Smooth muscle cell (in vitro differentiated cells): ENCODE results near the gene CELF6. TPM values are rescaled to one million over a fixed set of nuclear protein-coding genes. Genes with fewer than 3 reads are reported as not detected.

Source experiments
- DNase-seq: peaks from one replicate; lab custom pipeline; 2025; ENCODE audit not compliant: unreplicated experiment; lab: John Stamatoyannopoulos, UW
- H2AFZ ChIP-seq: fragments of 200-600 bp; sonication (generic); 2 replicates; pipeline ENCODE4 v1.6.0; 2016; ENCODE audit warnings: antibody characterized with exemption, low read depth, mild to moderate bottlenecking
- H3F3A ChIP-seq: fragments of 200-600 bp; sonication (generic); 2 replicates; pipeline ENCODE4 v1.6.0; 2017; ENCODE audit warnings: antibody characterized with exemption, low read depth
- H3K27ac ChIP-seq: fragments of 200-600 bp; sonication (generic); 2 replicates; pipeline ENCODE4 v1.5.1; 2016; ENCODE audit warnings: low read depth, mild to moderate bottlenecking
- H3K27me3 ChIP-seq: fragments of 200-600 bp; sonication (generic); 2 replicates; pipeline ENCODE4 v1.6.1; 2016; ENCODE audit warnings: low read depth, mild to moderate bottlenecking
- H3K36me3 ChIP-seq: fragments of 200-600 bp; sonication (generic); 2 replicates; pipeline ENCODE4 v1.5.1; 2016; ENCODE audit warnings: low read depth
- H3K4me1 ChIP-seq: fragments of 200-600 bp; sonication (generic); 2 replicates; pipeline ENCODE4 v1.5.1; 2016; ENCODE audit warnings: low read depth
- H3K4me2 ChIP-seq: fragments of 200-600 bp; sonication (generic); 2 replicates; pipeline ENCODE4 v1.6.0; 2016; ENCODE audit warnings: mild to moderate bottlenecking
- H3K4me3 ChIP-seq: fragments of 200-600 bp; sonication (generic); 2 replicates; pipeline ENCODE4 v1.5.1; 2016; ENCODE audit warnings: mild to moderate bottlenecking
- H3K79me2 ChIP-seq: fragments of 200-600 bp; sonication (generic); 2 replicates; pipeline ENCODE4 v1.6.0; 2016; ENCODE audit warnings: low read depth, mild to moderate bottlenecking
- H3K9ac ChIP-seq: fragments of 200-600 bp; sonication (generic); 2 replicates; pipeline ENCODE4 v1.6.0; 2016; ENCODE audit warnings: low read depth
- H3K9me3 ChIP-seq: fragments of 200-600 bp; sonication (generic); replicated peaks from 2 replicates; pipeline ENCODE4 v1.5.1; 2016; ENCODE audit warnings: low read depth
- H4K20me1 ChIP-seq: fragments of 200-600 bp; sonication (generic); 2 replicates; pipeline ENCODE4 v1.6.0; 2016; ENCODE audit warnings: low read depth
- WGBS: methylation state at CpG from one replicate; pipeline ENCODE4 v1.1.7; 2016; ENCODE audit warnings: low lambda C conversion rate; 5-methylcytosine and 5-hydroxymethylcytosine counted together
- polyA plus RNA-seq: library from polyadenylated mRNA; unstranded; fragments of >200 nt; fragmentation: Nextera tagmentation; extraction: Ambion mirVana; gene quantifications from 2 replicates; pipeline ENCODE4 v1.2.1, GENCODE V29; 2016
- total RNA-seq: library from RNA; depleted of rRNA; stranded (reverse); fragments of >200 nt; gene quantifications from 2 replicates; pipeline ENCODE4 v1.2.3, GENCODE V29; 2014
- TF ChIP-seq, protein P1 (sequence below): fragments of 200-600 bp; sonication (generic); IDR thresholded peaks from 2 replicates; pipeline ENCODE4 v1.5.1; 2017; ENCODE audit warnings: borderline replicate concordance, mild to moderate bottlenecking, antibody characterized with exemption; ENCODE audit not compliant: insufficient read depth, poor library complexity, severe bottlenecking

The CELF6 gene
- total and polyA plus RNA-seq, 2 experiments from 2014 or later: 0.43 to 1.9 TPM

DNA sequence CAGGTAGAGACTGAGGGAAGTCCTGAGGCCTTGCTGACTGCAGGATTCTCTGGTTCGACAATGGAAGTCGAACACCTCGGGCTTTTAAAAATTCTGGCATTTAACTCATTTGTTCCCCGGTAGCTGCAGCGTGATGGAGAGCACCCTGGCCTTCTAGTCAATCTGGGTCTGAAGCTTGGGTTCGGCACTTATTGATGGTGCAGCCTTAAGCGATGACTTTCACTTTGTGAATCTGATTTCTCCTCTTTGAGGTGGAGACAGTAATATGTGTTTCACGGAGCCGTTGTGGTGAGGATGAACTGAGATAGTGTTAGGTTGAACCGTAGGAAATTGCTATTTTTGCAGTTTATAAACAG lies 47.0 kb downstream of the CELF6 start:
- Histone ChIP-seq H3K27ac (no peak overlapping the region), H3K27me3 (peaks cover 3% of the 10 kb centered on the region), H3K4me1 (peaks cover 13% of the 10 kb centered on the region), H3K79me2 (peaks cover 31% of the 10 kb centered on the region), H3K4me2 (peak overlapping the region; percentile 82), H3K36me3 (no peaks in the 10 kb centered on the region), H3K4me3 (peak overlapping the region; percentile 44), H4K20me1 (peaks cover 6% of the 10 kb centered on the region), H3K9ac (no peak overlapping the region), H3K9me3 (no peaks in the 10 kb centered on the region), H3F3A (no peaks in the 10 kb centered on the region), H2AFZ (peak overlapping the region; percentile 84)
- WGBS: 53% methylated on average over 10 of the region's 10 CpGs
- TF ChIP-seq, protein P1, sequence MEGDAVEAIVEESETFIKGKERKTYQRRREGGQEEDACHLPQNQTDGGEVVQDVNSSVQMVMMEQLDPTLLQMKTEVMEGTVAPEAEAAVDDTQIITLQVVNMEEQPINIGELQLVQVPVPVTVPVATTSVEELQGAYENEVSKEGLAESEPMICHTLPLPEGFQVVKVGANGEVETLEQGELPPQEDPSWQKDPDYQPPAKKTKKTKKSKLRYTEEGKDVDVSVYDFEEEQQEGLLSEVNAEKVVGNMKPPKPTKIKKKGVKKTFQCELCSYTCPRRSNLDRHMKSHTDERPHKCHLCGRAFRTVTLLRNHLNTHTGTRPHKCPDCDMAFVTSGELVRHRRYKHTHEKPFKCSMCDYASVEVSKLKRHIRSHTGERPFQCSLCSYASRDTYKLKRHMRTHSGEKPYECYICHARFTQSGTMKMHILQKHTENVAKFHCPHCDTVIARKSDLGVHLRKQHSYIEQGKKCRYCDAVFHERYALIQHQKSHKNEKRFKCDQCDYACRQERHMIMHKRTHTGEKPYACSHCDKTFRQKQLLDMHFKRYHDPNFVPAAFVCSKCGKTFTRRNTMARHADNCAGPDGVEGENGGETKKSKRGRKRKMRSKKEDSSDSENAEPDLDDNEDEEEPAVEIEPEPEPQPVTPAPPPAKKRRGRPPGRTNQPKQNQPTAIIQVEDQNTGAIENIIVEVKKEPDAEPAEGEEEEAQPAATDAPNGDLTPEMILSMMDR: no peak
- no peak for DNase-seq

DNA sequence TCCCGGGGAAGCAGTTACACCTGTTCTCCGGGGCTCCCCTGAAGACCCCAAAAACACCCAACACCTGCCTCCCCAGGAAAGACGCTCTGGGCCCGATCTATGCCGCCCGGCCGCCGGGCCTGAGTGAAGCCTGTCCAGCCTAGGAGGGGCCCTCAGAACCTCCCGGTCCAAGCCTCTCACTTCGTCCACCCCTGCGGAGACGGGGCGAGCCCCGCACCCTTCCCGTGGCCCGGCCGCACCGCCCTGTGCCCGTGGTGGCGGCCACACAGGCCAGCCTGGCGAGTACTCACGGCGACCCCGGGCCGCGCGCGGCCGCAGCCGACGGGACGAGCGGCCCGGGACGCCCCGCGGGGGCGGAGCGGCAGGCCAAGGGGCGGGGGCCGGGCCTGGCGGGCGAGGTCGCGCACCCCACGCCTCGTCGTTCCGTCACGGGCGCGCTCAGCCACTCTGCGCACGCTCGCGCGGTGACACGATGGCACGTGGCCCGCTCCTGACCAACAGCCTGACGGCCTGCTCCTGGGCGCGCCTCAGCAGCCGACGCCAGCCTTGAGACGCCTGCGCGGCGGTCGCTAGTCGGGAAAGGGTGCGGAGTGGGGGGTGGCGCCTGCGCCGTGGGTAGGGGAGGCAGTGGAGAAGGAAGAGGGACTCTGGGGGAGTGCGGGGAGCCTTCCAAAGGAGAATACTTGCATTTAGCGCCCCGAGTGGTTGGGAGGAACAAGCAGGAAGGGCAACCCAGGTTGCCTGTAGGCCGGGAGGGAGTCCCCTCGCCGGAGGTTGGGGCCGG lies 47.6 kb downstream of the CELF6 start, which contains the start of gene PARP6:
Gene PARP6, minus strand, starts transcription at position 342 of the 784 bp plus-strand sequence. CDS start 5,077 bp downstream, outside the sequence.
- no peaks in the 10 kb centered on the region for H3K9me3 ChIP-seq
- DNase-seq: peak; percentile 93
- H2AFZ ChIP-seq: peak within 1 kb of the TSS; percentile 87
- peaks cover 3% of the 10 kb centered on the region for H3K27me3 ChIP-seq
- H3K9ac ChIP-seq: peak within 1 kb of the TSS; percentile 93
- H4K20me1 ChIP-seq: peaks cover 12% of the 10 kb centered on the region
- TF ChIP-seq, protein P1: peak; percentile 49
- peaks cover 31% of the 10 kb centered on the region for H3K79me2 ChIP-seq
- peak within 1 kb of the TSS; percentile 81 for H3K27ac ChIP-seq
- no peaks in the 10 kb centered on the region for H3K36me3 ChIP-seq
- WGBS: 1% methylated on average over 66 of the region's 82 CpGs
- H3K4me3 ChIP-seq: peak within 1 kb of the TSS; percentile 95
- peaks cover 13% of the 10 kb centered on the region for H3K4me1 ChIP-seq
- H3K4me2 ChIP-seq: peak within 1 kb of the TSS; percentile 84
- no peaks in the 10 kb centered on the region for H3F3A ChIP-seq

DNA sequence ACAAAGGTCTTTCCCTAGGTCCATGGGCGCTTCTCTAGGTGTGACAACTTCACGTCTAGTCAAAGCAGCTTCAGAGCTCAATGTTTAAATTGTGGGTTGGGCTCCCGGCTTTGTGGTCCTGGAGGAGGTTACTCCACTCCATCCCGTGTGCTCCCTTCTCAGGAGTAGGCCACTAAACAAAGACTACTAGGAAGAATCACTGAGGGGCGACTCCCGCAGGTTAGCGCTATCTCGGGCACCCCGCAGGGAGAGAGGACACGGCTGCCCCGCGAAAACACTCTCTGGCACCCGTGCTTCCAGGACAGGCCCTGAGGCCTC lies 48.1 kb downstream of the CELF6 start:
- no peak for DNase-seq

More for the DNA sequence above, 48.1 kb downstream of the CELF6 start:
- TF ChIP-seq, protein P1: no peak
- H2AFZ ChIP-seq: peak overlapping the region; percentile 87
- H3K9me3 ChIP-seq: no peaks in the 10 kb centered on the region
- peaks cover 15% of the 10 kb centered on the region for H4K20me1 ChIP-seq
- peaks cover 13% of the 10 kb centered on the region for H3K4me1 ChIP-seq
- 7% methylated on average over 13 of the region's 13 CpGs for WGBS
- peak overlapping the region; percentile 81 for H3K27ac ChIP-seq
- no peaks in the 10 kb centered on the region for H3K36me3 ChIP-seq
- peak overlapping the region; percentile 93 for H3K9ac ChIP-seq
- peaks cover 31% of the 10 kb centered on the region for H3K79me2 ChIP-seq
- H3F3A ChIP-seq: no peaks in the 10 kb centered on the region
- H3K4me2 ChIP-seq: peak overlapping the region; percentile 84
- H3K4me3 ChIP-seq: peak overlapping the region; percentile 95
- peaks cover 3% of the 10 kb centered on the region for H3K27me3 ChIP-seq
